ENCODE results near the gene LANCL3.
"Not testable (repeated sequence)": the region's sequence is repeated elsewhere in the genome, so short reads cannot be mapped to it uniquely, and the experiment has no call there.

The LANCL3 gene

DNA sequence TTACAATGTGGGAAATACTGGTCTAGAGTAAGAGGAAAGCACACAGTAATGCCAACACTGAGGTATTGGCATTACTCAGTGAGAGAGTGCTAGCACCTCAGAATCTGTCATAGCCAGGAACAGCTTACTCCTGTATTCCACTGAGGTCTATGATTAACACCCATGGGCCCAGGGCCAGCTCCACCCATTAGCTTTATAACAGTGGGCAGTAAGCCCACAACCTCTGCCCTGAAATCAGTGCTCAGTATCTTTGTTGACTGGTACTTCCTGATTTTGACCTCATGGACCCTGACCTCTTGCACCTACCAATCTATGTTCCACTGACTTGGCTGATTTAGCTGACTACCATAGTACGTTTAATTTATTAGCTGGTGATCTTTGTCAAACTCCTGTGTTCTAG, 56.1 kb downstream of the LANCL3 start:
- FAIRE-seq = no peak

DNA sequence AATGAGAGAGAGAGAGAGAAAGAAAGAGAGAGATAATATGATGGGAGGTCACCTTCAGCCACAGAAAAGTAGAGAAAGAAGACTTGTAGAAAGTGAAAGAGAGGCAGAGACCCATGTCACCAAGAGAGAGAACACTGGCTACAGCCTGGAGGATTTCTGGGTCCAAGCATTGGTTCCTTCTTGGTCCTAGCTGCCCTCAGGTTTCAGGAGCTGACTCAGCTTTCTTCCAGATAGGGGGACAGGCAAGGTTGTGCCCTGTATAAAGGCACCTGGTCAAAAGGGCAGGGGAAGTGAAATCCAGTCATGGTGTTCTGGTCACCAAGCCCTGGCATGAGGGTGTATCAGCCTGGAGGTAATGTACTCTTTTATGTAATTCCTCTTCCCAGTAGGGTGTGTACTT, 66.6 kb downstream of the LANCL3 start:
- no peak for FAIRE-seq

- no peak for FAIRE-seq
Observed at GRCh38 chrX:37640142-37640541, 68.7 kb downstream of the LANCL3 start.

DNA sequence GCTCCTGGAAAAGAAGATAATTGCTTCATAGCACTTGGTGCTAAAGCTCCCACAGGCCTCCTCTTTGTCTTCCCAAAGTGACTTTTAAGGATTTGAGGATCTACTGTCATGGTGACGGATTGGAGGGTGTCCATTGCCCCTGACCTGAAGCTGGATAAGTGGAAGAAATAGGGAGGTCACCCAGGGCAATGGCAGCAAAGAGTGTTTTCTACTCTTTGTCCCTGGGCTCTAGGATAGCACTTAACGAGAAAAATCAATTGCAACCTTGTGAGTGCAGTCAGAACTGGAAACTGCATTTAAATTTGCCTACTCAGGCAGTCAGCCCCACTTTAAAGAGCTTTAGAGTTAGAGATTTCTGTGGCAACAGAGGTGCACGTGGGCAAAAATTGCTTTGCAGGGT, 70.4 kb downstream of the LANCL3 start:
- no peak for FAIRE-seq

DNA sequence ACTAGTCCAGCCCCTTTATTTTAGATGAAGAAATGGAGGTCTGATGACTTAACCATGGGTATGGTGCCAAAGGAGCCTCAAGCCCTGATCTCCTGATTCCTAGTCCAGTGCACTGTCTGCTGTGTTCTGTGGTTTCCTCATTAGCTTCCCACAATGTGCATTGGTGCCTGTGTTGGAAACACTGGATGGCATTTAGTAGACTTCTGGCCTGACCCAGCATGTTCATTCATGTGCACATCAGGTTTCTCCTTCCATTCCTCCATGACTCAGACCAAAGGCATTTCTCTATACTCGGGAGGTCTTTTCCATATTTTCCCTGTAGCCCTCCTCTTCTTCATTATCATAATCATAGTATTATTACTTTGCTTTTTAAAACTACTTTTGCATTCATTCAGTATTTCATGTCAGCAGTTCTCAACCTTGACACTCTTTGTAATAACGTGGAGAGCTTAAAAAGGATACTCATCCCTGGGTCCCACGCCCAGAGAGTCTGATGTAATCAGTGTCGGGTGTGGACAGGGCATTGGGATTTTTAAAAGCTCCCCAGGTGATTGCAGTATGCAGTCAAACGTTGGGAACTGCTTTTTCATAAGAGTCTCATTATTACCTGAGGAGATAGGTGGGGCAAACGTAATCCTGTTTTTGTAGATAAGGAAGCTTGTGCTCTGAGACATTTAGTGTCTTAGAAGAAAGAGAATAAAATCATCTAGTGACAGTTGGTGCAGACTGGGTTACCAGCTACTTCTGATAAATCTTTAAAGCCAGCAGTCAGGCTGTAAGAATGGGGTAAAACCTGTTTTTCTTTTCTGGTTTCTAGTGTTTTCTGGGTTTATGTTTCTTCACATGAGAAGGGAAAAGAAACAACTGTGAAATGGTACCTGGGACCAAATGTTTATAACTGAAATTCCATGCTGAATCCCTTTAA, 73.2 kb downstream of the LANCL3 start:
- FAIRE-seq = no peak

DNA sequence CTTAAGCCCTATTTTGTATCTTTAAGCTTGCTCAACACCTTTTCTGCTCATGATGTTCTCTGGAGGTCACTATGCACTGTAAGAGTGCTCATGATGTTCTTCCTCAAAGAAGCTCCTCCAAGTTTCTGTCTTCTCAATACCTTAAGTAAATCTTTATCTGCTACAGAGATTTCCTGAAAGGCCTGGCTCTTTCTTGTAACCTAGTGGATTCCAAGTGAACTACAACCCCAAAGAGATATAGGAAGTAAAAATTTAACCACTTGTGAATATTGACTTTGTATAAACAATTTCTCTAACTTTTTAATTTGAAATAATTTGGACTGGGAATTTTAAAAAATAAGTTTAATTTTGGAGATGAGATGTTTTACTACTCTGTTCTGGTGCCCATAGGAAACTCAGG, 74.8 kb downstream of the LANCL3 start:
- FAIRE-seq = no peak

DNA sequence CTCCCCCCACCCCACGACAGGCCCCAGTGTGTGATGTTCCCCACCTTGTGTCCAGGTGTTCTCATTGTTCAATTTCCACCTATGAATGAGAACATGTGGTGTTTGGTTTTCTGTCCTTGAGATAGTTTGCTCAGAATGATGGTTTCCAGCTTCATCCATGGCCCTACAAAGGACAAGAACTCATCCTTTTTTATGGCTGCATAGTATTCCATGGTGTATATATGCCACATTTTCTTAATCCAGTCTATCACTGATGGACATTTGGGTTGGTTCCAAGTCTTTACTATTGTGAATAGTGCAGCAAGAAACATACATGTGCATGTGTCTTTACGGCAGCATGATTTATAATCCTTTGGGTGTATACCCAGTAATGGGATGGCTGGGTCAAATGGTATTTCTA, 79.4 kb downstream of the LANCL3 start:
- FAIRE-seq = not testable (repeated sequence)

GRCh38 chrX:37651921-37652452, 80.5 kb downstream of the LANCL3 start:
- no peak for FAIRE-seq

DNA sequence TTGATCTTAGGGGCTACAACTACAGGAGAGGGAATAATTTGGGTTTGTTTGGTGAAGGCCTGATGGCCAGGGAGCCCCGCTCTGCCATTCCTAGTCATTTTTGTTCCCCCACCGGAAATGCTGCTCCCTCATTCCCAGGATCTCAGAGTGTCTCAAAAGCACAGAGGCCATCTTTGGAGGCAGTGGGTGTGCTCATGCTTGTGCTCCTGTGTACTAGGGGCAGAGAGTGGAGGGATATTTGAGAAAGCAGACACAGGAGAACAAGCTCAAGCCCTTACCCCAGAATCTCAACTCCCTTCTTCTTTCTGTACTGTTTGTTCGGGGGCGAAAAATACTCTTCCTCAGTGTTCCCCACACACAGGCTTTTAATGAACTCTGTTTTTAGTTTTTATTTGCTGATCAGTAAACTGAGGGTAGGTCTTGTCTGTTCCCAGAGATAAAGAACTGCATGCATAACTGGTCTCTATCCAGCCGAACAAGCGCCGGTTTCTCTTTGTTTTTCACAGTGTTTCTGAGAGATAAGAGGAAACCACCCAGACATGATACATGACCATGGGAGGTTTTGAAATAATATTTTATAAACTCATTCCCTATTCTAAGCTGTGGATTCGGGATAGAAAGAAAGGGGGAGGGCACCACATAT, 81.2 kb downstream of the LANCL3 start:
- FAIRE-seq = no peak

GRCh38 chrX:37653397-37654085, 82.1 kb downstream of the LANCL3 start:
- FAIRE-seq = no peak

- no peak for FAIRE-seq
Observed at GRCh38 chrX:37658343-37659030, 87.0 kb downstream of the LANCL3 start.

DNA sequence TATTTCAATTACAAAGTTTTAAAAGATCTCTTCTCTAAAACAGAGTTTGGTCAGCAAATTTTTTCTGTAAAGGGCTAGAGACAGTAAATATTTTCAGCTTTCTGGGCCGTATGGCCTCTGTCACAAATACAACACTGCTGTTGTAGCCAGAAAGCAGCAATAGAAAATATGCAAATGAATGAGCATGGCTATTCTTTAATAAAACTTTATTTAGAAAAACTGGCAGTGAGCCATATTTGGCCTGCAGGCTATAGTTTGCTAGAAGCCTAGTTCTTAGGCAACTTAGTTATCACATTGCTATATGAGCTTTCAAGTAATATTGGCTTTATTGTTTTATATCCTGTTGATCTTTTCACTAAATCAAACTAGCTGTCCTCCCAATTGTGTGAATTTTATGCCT, 87.6 kb downstream of the LANCL3 start:
- no peak for FAIRE-seq

DNA sequence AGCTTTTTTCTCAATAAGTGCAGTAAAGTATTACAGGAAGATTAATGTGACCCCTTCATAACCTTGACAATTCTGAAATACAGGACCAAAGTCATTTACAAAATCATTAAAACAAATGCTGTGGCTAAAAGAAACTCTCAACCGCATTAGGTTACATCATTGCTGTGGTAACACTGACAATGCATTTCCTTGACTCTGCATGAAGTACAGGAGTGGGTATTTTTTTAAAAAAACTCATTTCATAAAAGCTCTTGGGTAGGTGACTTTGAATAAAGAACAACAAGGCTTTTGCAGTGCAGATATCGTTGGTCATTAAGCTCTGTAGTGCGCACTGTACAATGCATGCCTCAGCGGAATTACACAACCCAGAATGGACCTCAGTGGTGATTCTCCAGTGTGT, 90.7 kb downstream of the LANCL3 start:
- FAIRE-seq = no peak

DNA sequence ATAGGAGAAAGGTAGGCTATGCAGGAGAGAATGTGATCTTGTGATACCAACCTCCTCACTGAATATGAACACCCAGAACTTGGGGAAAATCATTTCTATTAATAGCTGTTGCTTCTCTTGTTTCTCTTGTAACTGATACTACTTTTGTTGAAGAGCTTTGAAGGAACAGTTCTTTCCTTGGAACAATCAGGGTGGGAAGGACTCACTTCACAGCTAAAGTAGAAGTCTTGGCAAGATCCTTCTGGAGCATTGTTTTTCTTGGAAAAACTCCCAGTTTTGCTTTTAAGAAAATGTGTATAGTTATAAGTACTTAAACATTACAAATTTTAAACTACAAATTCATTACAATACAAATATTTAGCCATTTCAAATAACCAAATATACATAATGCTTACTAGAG, 95.1 kb downstream of the LANCL3 start:
- no peak for FAIRE-seq

DNA sequence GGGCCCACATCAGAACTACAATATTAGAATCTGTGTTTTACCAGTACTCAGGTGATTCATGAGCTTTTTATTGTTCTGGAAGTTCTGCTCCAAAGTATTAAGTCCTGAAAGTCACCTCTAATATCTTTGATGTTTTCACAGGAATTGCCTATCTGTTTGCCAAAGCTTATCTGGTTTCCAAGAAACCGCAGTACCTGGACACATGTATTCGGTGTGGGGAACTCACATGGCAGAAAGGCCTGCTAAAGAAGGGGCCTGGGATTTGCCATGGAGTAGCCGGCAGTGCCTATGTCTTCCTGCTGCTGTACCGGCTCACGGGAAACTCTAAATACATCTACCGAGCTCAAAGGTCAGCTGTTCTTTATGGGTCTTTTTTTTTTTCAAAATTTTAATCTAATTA, 95.7 kb downstream of the LANCL3 start:
- no peak for FAIRE-seq

DNA sequence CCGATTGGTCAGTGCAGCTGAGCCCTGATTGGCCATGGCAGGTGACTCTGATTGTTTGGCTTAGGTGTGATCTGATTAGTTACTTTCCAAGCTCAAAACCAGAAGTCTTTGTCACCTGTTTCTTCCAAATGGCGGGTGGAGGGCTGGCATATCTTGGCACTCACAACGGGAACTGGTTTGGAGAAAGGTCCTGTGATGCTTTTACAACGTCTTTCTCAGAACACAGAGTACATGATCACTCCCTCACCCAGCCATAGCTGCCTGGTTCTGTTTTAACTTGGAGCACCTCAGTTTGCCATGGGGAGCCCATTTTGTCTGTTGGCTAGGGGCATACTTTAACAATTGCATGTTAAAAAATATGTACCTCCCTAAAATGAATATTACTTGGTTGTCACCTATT, 101.1 kb downstream of the LANCL3 start:
- FAIRE-seq = no peak

GRCh38 chrX:37676811-37677210, 105.3 kb downstream of the LANCL3 start:
- FAIRE-seq = no peak

DNA sequence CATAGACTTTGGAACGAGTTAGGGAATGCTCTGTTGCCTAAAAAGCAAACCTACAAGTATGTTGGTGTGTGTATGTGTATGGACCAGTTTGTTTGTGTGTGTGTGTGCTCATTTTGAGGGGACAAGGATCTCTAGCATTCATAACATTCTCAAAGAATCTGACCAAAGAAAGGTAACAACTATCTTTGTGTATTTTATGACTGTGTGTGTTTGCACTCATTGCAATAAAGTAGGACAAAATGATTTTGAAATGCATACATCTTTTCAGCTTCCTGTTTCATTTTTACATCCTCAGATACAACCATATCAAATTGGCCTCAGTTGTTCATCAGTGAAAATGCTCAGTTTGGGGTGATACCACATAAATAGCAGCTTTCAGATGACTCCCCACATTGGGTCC, 105.8 kb downstream of the LANCL3 start:
- FAIRE-seq = no peak

DNA sequence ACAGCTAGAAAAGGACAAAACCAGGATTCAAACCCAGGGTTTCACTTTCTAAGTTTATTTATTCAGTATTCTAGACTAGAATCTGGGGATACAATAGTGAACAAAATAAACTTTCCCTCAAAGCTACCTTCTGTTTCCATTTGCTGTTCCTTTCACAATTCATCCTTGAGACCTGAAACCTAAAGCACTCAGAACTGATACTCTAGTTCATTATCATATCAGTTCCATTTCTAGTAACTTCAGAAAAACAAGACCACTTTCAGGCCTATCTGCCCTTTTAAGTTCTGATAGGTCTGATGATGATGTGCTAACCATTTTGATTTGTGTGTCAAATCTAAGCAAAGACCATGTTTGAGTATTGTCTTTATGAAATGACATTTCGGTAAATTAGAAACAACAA, 106.3 kb downstream of the LANCL3 start:
- FAIRE-seq = no peak

- no peak for FAIRE-seq
Observed at GRCh38 chrX:37678574-37678973, 107.1 kb downstream of the LANCL3 start.

DNA sequence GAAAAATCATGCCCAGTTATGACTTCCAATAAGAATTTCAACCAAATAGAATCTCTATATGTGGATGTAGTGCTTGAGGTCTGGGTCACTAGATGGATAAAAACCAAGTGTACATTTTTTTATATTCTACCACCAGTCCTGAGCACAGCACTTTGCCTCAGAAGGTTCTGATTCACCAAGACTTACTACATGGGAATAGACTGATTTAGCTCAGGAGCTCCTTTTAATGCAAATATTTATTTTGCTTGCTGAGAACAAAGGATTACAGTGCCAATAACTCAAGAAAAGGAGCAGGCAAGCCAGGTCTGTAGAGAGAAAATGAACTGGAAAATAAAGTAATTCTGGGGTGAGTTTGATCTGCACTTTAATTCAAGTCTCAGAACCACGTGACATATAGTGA, 107.8 kb downstream of the LANCL3 start:
- no peak for FAIRE-seq

GRCh38 chrX:37679888-37680287, 108.4 kb downstream of the LANCL3 start:
- no peak for FAIRE-seq

DNA sequence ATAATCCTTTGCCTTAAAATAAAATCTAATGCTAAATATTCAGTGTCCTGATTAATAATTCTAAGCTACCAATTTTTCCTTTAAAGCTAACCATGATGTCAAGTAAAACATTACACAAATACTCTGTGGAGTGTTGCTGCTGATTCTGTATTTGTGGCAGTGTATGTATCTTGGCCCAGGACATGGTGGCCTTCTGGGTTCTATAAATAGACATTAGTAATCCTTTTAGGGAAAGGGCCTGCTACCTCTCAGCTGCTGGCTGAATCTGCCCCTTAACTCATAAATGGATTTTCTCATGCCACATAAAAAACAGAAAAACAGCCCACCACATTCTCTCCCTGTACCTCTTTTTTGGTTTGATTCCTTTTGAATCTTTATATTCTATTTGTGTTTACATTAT, 113.0 kb downstream of the LANCL3 start:
- no peak for FAIRE-seq

All from A204.1 (cell line).